GM12801 (cell line): ENCODE results near the gene TMEM52B.

Source experiments
- TF ChIP-seq, protein P1 (sequence below): IDR thresholded peaks from one replicate; pipeline ENCODE4 v1.5.1; 2011; ENCODE audit warnings: control low read depth; ENCODE audit not compliant: insufficient read length; ENCODE audit errors: extremely low read depth

TMEM52B gene

DNA sequence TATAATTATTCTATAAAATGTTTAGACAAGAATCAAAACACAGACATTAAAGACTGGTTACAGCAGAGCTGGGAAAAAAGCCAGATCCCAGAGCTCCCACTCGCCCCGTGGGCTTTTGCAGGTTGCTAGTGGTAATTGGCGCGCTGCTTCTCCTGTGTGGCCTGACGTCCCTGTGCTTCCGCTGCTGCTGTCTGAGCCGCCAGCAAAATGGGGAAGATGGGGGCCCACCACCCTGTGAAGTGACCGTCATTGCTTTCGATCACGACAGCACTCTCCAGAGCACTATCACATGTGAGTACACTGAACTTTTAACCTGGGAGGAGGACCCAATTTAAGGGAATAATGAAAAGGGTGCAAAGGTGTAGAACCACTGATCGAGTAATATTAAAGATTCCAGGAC lies 7.5 kb downstream of the TMEM52B start:
- TF ChIP-seq, protein P1, sequence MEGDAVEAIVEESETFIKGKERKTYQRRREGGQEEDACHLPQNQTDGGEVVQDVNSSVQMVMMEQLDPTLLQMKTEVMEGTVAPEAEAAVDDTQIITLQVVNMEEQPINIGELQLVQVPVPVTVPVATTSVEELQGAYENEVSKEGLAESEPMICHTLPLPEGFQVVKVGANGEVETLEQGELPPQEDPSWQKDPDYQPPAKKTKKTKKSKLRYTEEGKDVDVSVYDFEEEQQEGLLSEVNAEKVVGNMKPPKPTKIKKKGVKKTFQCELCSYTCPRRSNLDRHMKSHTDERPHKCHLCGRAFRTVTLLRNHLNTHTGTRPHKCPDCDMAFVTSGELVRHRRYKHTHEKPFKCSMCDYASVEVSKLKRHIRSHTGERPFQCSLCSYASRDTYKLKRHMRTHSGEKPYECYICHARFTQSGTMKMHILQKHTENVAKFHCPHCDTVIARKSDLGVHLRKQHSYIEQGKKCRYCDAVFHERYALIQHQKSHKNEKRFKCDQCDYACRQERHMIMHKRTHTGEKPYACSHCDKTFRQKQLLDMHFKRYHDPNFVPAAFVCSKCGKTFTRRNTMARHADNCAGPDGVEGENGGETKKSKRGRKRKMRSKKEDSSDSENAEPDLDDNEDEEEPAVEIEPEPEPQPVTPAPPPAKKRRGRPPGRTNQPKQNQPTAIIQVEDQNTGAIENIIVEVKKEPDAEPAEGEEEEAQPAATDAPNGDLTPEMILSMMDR, result no peak

DNA sequence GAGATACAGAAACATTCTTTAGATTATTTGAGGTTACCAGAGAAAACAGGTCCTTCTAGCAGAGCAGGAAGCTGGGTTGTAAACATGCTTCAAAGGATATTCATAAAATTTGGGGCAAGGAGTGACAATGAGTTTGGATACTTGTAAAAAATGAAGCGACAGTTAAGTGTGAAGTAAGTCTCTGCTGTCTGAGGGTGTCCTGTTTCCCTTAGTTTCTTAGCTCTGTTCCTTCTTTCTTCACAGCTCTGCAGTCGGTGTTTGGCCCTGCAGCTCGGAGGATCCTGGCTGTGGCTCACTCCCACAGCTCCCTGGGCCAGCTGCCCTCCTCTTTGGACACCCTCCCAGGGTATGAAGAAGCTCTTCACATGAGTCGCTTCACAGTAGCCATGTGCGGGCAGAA lies 10.8 kb downstream of the TMEM52B start:
- TF ChIP-seq, protein P1, result no peak

DNA sequence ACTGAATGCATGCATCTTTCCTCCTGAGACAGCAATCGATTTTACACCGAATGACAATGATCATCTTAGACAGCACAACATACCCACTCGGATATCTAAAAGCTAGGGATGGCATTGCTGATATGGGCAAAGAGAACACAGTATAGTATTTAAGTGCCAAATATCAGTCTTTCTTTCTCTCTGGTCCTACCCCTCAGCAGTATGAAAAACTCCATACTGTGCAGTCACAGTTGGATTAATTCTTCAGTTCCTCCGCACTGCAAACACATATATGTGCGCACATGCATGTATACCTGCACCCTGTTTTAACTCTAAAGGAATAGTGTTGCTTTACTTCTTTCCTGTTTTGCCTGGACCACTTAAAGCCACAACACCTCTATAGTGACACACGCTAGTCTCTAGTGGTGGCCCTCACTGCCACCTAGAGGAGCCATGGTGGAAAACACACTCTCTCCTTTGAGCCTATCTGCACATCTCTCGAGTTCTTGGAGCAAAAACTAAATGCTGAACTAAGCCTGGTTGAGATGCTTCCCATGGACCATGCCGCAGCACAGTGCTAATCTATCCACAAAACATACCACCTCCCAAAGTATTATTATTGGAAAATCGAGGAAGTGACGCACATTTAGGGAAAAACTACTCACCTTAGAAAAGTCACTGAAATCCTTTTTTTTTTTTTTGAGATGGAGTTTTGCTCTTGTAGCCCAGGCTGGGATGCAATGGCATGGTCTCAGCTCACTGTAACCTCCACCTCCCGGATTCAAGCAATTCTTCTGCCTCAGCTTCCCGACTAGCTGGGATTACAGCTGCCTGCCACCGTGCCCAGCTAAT lies 11.9 kb downstream of the TMEM52B start:
- TF ChIP-seq, protein P1, result no peak

DNA sequence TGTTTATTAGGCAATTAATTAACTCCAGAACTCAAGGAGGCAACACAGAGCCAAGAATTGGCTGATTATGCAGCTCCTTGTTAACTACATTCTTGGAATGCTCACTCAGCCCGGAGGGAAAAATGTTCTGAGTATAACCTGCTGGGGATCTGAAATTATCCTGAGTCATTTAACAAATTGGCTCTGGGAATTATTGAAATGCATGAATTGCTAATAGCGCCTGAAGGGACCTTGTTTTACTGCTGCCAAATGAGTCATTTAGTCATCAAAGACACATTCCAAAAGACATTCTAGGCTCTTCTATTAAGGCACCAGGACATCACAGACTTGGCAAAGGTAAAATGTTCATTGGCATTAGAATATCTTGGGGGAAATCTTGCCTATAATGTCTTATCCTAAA lies 13.0 kb downstream of the TMEM52B start:
- TF ChIP-seq, protein P1, result no peak

DNA sequence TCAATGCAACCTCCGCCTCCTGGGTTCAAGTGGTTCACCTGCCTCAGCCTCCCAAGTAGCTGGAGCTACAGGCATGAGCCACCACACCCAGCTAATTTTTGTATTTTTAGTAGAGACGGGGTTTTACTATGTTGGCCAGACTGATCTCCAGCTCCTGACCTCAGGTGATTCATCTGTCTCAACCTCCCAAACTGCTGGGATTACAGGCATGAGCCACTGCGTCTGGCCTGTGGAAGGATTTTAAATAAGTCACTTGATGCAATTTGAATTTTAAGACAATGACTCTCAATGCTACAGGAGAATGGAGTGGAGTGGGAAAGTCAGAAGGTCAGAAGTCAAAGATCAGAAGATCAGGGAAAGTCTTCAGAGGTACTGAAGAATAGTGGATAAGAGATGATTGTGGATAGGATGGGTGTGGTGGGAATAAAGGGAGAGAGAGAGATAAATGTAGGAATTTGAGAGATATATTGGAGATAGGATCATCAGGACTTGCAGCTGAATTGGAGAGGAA lies 15.4 kb downstream of the TMEM52B start:
- TF ChIP-seq, protein P1, result no peak

DNA sequence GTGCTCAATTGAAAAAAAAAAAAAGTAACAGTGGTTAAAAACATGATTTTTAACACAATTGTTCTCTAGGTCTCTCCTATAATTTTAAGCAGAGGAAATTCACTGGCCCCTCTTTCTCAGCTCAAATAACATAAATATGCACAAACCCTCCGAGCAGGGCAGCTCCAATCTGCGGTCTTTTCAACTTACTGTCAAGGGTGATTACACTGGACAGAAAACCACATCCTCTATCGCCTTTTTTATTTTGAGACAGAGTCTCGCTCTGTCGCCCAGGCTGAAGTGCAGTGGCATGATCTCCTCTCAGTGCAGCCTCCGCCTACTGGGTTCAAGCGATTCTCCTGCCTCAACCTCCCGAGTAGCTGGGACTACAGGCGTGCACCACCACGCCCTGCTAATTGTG lies 17.4 kb downstream of the TMEM52B start:
- TF ChIP-seq, protein P1, result no peak

DNA sequence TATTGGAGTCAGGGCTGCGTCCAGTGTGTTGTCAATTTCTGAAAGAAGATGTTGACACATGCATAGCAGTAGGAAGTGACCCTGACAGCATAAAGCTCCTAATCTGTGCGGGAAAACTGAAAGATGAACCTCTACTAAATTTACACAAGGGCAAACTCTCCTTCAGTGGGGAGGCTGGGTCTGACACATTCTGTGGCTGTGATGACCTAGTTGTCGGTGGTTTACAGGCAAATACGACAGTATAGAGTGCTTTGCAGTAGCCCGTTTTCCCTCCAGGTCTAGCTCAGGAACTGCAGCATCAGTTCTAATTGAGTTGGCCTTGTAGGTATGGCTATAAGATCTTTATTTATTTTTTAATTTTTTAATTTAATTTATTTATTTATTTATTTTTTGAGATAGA lies 19.0 kb downstream of the TMEM52B start:
- TF ChIP-seq, protein P1, result no peak
